Uterus (tissue), 4 donors: Measurements from ENCODE around the gene SGCA. TPM values are rescaled to one million over a fixed set of nuclear protein-coding genes. Genes with fewer than 3 reads are reported as not detected.

Experiments
- DNase-seq, 2 donors: peaks; one replicate each; pipeline ENCODE4 v3.0.0-alpha.2; 2019 to 2020
- H3K27ac ChIP-seq, 2 donors: fragments of 200-600 bp; sonication (generic); 1 replicate in 1 of 2; 2 replicates in 1 of 2; pipeline ENCODE4 v1.5.1; 2016 to 2018
- H3K27me3 ChIP-seq, 2 donors: fragments of 200-600 bp; sonication (generic); one replicate each; pipeline ENCODE4 v1.5.1; 2018 to 2019; ENCODE audit warnings: control low read depth in 1 of 2
- H3K36me3 ChIP-seq, 2 donors: fragments of 200-600 bp; sonication (generic); one replicate each; pipeline ENCODE4 v1.5.1; 2019; ENCODE audit warnings: control low read depth in 1 of 2
- H3K4me1 ChIP-seq, 2 donors: fragments of 200-600 bp; sonication (generic); one replicate each; pipeline ENCODE4 v1.5.1; 2018 to 2019; ENCODE audit warnings: control low read depth in 1 of 2
- H3K4me3 ChIP-seq, 2 donors: fragments of 200-600 bp; sonication (generic); 1 replicate in 1 of 2; 2 replicates in 1 of 2; pipeline ENCODE4 v1.5.1; 2018 to 2019; ENCODE audit warnings: mild to moderate bottlenecking in 1 of 2
- H3K9me3 ChIP-seq, 2 donors: fragments of 200-600 bp; sonication (generic); one replicate each; pipeline ENCODE4 v1.5.1; 2019; ENCODE audit warnings: control low read depth in 1 of 2
- POLR2A ChIP-seq, 2 donors: fragments of 450-650 bp; IDR thresholded peaks; one replicate each; pipeline ENCODE4 v1.6.1; 2016; ENCODE audit warnings: antibody characterized with exemption in 2 of 2, mild to moderate bottlenecking in 1 of 2, moderate library complexity in 1 of 2
- intact Hi-C: fragments of 100-400 bp; cut with DNase I; formaldehyde crosslinking; loops from one replicate; pipeline ENCODE4 v1.15.1; 2023; ENCODE audit warnings: low total_unique reads
- total RNA-seq, 4 donors: library from RNA; depleted of rRNA in 3 of 4; stranded (reverse); fragments of >200 nt in 3 of 4; gene quantifications; one replicate each; pipeline versions ENCODE4 v1.1.0 to v1.2.4, GENCODE V29; 2014 to 2023
- TF ChIP-seq, protein P1 (sequence below), 4 experiments: fragments of 200-600 bp in 2 of 4; fragments of 450-650 bp in 2 of 4; sonication (generic) in 2 of 4; IDR thresholded peaks; one replicate each; pipeline ENCODE4 v1.5.1; 2016 to 2019; ENCODE audit warnings: antibody characterized with exemption in 4 of 4, mild to moderate bottlenecking in 2 of 4, moderate library complexity in 1 of 4
- donor health status: DM: yes; HTN: yes; CAD: no.

SGCA gene
- total RNA-seq, 4 donors from 2014 or later, result 0.90 to 119 (median 19.6) TPM; not detected in 1

DNA sequence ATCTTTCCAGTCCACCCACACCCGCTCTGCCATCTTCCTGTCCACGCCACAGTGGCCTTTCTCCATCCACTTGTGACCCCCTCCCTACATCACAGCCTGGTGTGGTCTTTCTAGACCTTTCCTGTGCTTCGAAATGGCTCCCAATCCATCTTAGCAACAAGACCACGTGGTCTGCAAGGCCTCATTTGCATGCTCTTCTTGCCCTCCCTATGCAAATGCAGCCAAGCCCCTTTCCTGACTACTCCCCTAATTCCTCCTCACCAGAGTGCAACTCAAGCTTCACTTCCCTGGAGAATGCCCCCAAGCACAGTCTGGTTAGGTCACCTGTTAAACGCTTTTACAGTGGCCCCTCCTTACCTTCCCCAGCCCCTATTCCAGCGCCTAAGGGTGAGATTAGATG is 21.4 kb upstream of the SGCA start:
- peaks cover 0 to 26% of the 10 kb centered on the region in 2 donors for H3K4me1 ChIP-seq

DNA sequence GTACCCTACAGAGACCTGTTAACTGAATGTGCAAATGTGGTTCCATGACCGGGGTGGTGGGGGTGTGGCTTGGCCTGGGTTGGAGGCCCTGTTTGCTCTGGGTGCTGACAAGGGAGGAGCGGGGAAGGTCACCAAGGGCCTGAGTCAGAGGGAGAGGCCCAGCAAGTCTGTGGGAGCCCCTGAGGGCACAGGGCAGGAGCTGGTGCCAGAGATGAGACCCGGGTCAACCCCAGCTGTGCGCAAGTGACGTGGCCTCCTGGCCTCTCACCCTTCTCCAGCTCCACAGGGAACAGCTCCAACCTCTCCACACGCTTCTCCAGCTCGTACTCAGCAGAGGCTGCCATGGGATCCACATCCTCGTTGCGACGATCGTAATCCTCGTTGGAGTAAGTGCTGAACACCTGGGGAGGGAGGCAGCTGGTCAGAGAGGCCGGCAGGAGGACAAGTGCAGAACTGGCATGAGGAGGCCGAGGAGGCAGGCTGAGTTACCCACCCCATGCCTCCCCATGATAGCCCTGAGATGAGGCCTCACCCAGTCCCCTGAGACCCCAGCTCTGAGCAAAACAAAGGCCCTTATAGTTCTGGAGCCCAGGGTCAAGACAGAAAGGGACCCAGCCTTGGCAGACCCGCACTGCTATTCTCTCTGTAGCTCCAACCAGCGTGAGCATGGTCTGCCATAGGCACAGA is 20.8 kb upstream of the SGCA start:
- no peak for TF ChIP-seq POLR2A (IDR thresholded peaks at IDR 0.05)
- TF ChIP-seq, protein P1, sequence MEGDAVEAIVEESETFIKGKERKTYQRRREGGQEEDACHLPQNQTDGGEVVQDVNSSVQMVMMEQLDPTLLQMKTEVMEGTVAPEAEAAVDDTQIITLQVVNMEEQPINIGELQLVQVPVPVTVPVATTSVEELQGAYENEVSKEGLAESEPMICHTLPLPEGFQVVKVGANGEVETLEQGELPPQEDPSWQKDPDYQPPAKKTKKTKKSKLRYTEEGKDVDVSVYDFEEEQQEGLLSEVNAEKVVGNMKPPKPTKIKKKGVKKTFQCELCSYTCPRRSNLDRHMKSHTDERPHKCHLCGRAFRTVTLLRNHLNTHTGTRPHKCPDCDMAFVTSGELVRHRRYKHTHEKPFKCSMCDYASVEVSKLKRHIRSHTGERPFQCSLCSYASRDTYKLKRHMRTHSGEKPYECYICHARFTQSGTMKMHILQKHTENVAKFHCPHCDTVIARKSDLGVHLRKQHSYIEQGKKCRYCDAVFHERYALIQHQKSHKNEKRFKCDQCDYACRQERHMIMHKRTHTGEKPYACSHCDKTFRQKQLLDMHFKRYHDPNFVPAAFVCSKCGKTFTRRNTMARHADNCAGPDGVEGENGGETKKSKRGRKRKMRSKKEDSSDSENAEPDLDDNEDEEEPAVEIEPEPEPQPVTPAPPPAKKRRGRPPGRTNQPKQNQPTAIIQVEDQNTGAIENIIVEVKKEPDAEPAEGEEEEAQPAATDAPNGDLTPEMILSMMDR (IDR thresholded peaks at IDR 0.05), result no peak
- intact Hi-C loops, result no loop called here
- H3K4me3 ChIP-seq, result no peak overlapping the region
- peak overlapping the region in 1 of 2 donors; percentile 48 for H3K27ac ChIP-seq
- DNase-seq, result no peak
- no peaks in the 10 kb centered on the region for H3K36me3 ChIP-seq
- H3K4me1 ChIP-seq, result peaks cover 0 to 26% of the 10 kb centered on the region in 2 donors
- H3K27me3 ChIP-seq, result no peaks in the 10 kb centered on the region
- no peaks in the 10 kb centered on the region for H3K9me3 ChIP-seq

More for the DNA sequence above, 21.4 kb upstream of the SGCA start:
- no peaks in the 10 kb centered on the region for H3K27me3 ChIP-seq
- intact Hi-C loops, result no loop called here
- TF ChIP-seq POLR2A (IDR thresholded peaks at IDR 0.05), result no peak
- TF ChIP-seq, protein P1 (IDR thresholded peaks at IDR 0.05), result no peak
- no peak overlapping the region for H3K4me3 ChIP-seq
- H3K9me3 ChIP-seq, result no peaks in the 10 kb centered on the region
- no peaks in the 10 kb centered on the region for H3K36me3 ChIP-seq
- DNase-seq, result no peak
- no peak overlapping the region for H3K27ac ChIP-seq

DNA sequence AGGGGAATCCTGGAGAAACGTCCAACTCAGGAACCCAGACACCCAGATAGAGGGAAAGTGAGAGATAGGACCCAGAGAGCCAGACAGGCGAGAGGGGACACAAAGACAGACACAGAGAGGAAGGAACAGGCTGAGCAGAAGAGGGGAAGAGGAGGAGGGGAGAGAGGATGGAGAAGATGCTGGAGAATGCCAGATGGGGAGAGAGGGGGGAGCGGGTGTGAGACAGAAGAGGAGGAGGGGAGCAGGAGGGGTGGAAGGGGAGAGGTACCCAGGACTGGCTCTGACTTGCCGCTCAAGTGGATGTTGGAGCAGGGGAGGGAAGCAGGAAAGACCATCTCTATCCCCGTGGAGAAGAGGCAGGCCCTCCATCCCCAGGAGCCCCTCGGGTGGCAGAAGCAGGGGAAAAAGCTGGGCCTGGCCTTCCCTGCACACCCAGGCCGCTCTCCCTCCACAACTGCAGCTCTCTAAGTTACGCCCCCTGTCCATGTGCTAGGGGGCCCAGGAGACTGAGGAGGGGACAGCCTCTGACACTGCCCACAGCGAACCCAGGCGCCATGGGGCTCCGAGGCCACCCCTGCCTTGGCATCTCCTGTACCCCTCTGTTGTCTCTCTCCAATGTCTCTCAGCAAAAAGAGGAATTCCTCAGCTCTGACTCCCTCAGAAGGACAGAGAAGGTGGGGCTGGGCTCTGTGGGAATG is 20.1 kb upstream of the SGCA start:
- Histone ChIP-seq H3K4me3 (no peak overlapping the region), H3K36me3 (no peaks in the 10 kb centered on the region), H3K27ac (peak overlapping the region; percentile 48 to 93), H3K9me3 (no peaks in the 10 kb centered on the region), H3K4me1 (peaks cover 0 to 23% of the 10 kb centered on the region in 2 donors), H3K27me3 (no peaks in the 10 kb centered on the region)
- DNase-seq, result no peak
- TF ChIP-seq POLR2A (IDR thresholded peaks at IDR 0.05), result no peak
- TF ChIP-seq, protein P1 (IDR thresholded peaks at IDR 0.05), result no peak
- intact Hi-C loops, result no loop called here

DNA sequence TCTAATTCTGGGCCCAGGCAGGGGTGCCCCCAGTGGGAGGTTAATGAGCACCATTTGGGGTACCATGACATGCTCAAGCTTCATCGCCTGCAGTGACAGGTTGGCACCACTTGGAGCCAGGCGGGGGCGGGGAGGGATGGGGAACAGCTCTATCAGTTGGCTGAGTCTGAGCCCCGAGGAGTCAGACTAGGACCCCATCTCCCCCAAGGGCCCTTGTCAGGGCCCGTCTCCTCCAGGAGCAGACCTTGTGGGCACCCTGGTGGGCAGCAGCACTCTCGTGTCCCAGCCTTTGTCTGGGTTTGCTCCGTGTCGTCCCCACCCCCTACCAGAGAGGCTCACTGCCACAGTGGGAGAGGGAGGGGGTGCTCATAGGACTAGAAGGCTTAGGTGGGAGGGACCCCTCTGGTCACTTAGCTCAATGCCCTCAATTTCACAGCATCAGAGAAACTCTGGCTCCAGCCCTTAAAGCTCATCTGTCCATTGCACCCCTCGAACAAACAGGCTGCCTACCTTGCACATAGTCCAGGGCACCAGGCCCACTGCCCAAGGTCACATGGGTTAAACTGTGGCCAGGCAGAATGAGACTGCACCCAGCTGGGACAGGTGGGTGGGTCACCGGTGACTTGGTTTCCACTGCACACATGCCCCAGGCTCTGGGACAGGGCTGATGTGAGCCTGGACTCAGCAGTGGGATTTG is 19.4 kb upstream of the SGCA start:
- TF ChIP-seq POLR2A (IDR thresholded peaks at IDR 0.05), result no peak
- TF ChIP-seq, protein P1 (IDR thresholded peaks at IDR 0.05), result no peak
- intact Hi-C loops, result no loop called here
- peaks cover 0 to 23% of the 10 kb centered on the region in 2 donors for H3K4me1 ChIP-seq
- peak overlapping the region; percentile 93 to 94 for H3K27ac ChIP-seq
- no peak for DNase-seq
- H3K27me3 ChIP-seq, result no peaks in the 10 kb centered on the region
- H3K4me3 ChIP-seq, result no peak overlapping the region
- no peaks in the 10 kb centered on the region for H3K9me3 ChIP-seq
- H3K36me3 ChIP-seq, result no peaks in the 10 kb centered on the region
